ENCODE results near the gene ASTE1.

GRCh38 chr3:131031660-131032059 is 5.0 kb upstream of the ASTE1 start:
- no peak for TF ChIP-seq CTCF (IDR thresholded peaks at IDR 0.05; ENCODE audit: insufficient read depth, low read depth, low read length)
- no peak for TF ChIP-seq EZH2 (IDR thresholded peaks at IDR 0.05; ENCODE audit: insufficient read depth, low read length)

All from astrocyte (in vitro differentiated cells and primary cell).